ENCODE results near the gene NKAIN1.

- TF ChIP-seq CTCF (IDR thresholded peaks at IDR 0.05; ENCODE audit: low read depth, low read length, poor library complexity, severe bottlenecking) = no peak
- no peak for TF ChIP-seq EZH2phosphoT487 (IDR thresholded peaks at IDR 0.05; ENCODE audit: borderline replicate concordance, low read length)
Measured at GRCh38 chr1:31241321-31241720, 1.6 kb upstream of the NKAIN1 start.

Measured in DOHH2 (cell line).